ENCODE measurements around the gene GDPD2. TPM values are rescaled to one million over a fixed set of nuclear protein-coding genes. Genes with fewer than 3 reads are reported as not detected.

GDPD2 gene
- total RNA-seq, 1 experiment from 2014 or later: 0.04 TPM

- Histone ChIP-seq H3K4me1 (ENCODE audit: insufficient read depth, low read length) (peaks cover 33% of the 10 kb centered on the region), H3K4me3 (ENCODE audit: low read length) (peak overlapping the region; percentile 98), H3K9me3 (ENCODE audit: low read length) (no peaks in the 10 kb centered on the region), H3K9ac (ENCODE audit: low read length) (peak overlapping the region; percentile 96), H3K27ac (ENCODE audit: low read length) (peak overlapping the region; percentile 89), H3K36me3 (ENCODE audit: low read depth, low read length) (no peaks in the 10 kb centered on the region; the same call in none of the 2 replicates), H3K4me2 (ENCODE audit: low read length) (peak overlapping the region; percentile 83), H3F3A (ENCODE audit: low read length, unreplicated experiment) (no peaks in the 10 kb centered on the region), H2AFZ (ENCODE audit: low read length) (peak overlapping the region; percentile 85; the same call in 1 of the 2 replicates), H3K27me3 (ENCODE audit: low read length) (no peaks in the 10 kb centered on the region), H3K9me2 (replicated peaks; ENCODE audit: low read length) (no peaks in the 10 kb centered on the region), H4K20me1 (ENCODE audit: low read length) (peaks cover 8% of the 10 kb centered on the region; the same call in 1 of the 2 replicates), H3K79me2 (ENCODE audit: low read length) (peaks cover 64% of the 10 kb centered on the region)
- ChIA-PET POLR2A (ENCODE audit: unreplicated experiment) (interaction anchor here (1.0 kb wide), 1 partner anchor 20 kb away, joined by 4 read pairs; no protein-coding TSS in a partner anchor), CTCF (interaction anchor here (0.6 to 1.0 kb wide), 5 partner anchors 33 to 323 kb away, joined by 3 to 4 read pairs (median 3); partner anchors contain the start of genes GDPD2 and IGBP1)
- DNase-seq (no peak), ATAC-seq (no peak)
- TF ChIP-seq CTCF (conservative IDR thresholded peaks at IDR 0.05; ENCODE audit: low read depth, low read length) (no peak), EZH2phosphoT487 (IDR thresholded peaks at IDR 0.05; ENCODE audit: borderline replicate concordance, low read length) (no peak), EZH2 (IDR thresholded peaks at IDR 0.05; ENCODE audit: low read length, unreplicated experiment) (no peak)
- intact Hi-C loops (cut with micrococcal nuclease): no loop called here
- BruUV-seq (replicated peaks): no TSS peak
Observed at GRCh38 chrX:70456256-70456655, 33.1 kb downstream of the GDPD2 start.

- DNase-seq (no peak), ATAC-seq (no peak)
- Histone ChIP-seq H3F3A (ENCODE audit: low read length, unreplicated experiment) (no peaks in the 10 kb centered on the region), H3K9me3 (ENCODE audit: low read length) (no peaks in the 10 kb centered on the region), H3K4me1 (ENCODE audit: insufficient read depth, low read length) (peaks cover 13% of the 10 kb centered on the region), H3K4me2 (ENCODE audit: low read length) (no peak overlapping the region), H3K27me3 (ENCODE audit: low read length) (no peaks in the 10 kb centered on the region), H3K9me2 (replicated peaks; ENCODE audit: low read length) (no peaks in the 10 kb centered on the region), H3K79me2 (ENCODE audit: low read length) (peaks cover 76% of the 10 kb centered on the region), H3K9ac (ENCODE audit: low read length) (no peak overlapping the region), H3K36me3 (ENCODE audit: low read depth, low read length) (no peaks in the 10 kb centered on the region; the same call in none of the 2 replicates), H3K4me3 (ENCODE audit: low read length) (no peak overlapping the region), H4K20me1 (ENCODE audit: low read length) (peaks cover 8% of the 10 kb centered on the region; the same call in 1 of the 2 replicates), H2AFZ (ENCODE audit: low read length) (no peak overlapping the region), H3K27ac (ENCODE audit: low read length) (no peak overlapping the region)
- ChIA-PET POLR2A (ENCODE audit: unreplicated experiment) (no interaction called here), CTCF (no interaction called here)
- no peak for TF ChIP-seq CTCF (conservative IDR thresholded peaks at IDR 0.05; ENCODE audit: low read depth, low read length)
- TF ChIP-seq EZH2phosphoT487 (IDR thresholded peaks at IDR 0.05; ENCODE audit: borderline replicate concordance, low read length): no peak
- TF ChIP-seq EZH2 (IDR thresholded peaks at IDR 0.05; ENCODE audit: low read length, unreplicated experiment): no peak
- intact Hi-C loops (cut with micrococcal nuclease): no loop called here
- BruUV-seq (replicated peaks): no TSS peak
Observed at GRCh38 chrX:70461026-70461425, 37.9 kb downstream of the GDPD2 start.

- intact Hi-C loops (cut with micrococcal nuclease): no loop called here
- Histone ChIP-seq H3K9me3 (ENCODE audit: low read length) (no peaks in the 10 kb centered on the region), H3K79me2 (ENCODE audit: low read length) (peaks cover 52% of the 10 kb centered on the region), H3K27ac (ENCODE audit: low read length) (no peak overlapping the region), H3K27me3 (ENCODE audit: low read length) (no peaks in the 10 kb centered on the region), H3K36me3 (ENCODE audit: low read depth, low read length) (no peaks in the 10 kb centered on the region; the same call in none of the 2 replicates), H3K4me1 (ENCODE audit: insufficient read depth, low read length) (no peaks in the 10 kb centered on the region), H3K9ac (ENCODE audit: low read length) (no peak overlapping the region), H3K4me2 (ENCODE audit: low read length) (no peak overlapping the region), H3F3A (ENCODE audit: low read length, unreplicated experiment) (no peaks in the 10 kb centered on the region), H4K20me1 (ENCODE audit: low read length) (no peaks in the 10 kb centered on the region), H2AFZ (ENCODE audit: low read length) (no peak overlapping the region), H3K9me2 (replicated peaks; ENCODE audit: low read length) (no peaks in the 10 kb centered on the region), H3K4me3 (ENCODE audit: low read length) (no peak overlapping the region)
- DNase-seq: no peak
- ATAC-seq: no peak
- ChIA-PET POLR2A (ENCODE audit: unreplicated experiment) (no interaction called here), CTCF (no interaction called here)
- TF ChIP-seq EZH2phosphoT487 (IDR thresholded peaks at IDR 0.05; ENCODE audit: borderline replicate concordance, low read length) (no peak), EZH2 (IDR thresholded peaks at IDR 0.05; ENCODE audit: low read length, unreplicated experiment) (no peak), CTCF (conservative IDR thresholded peaks at IDR 0.05; ENCODE audit: low read depth, low read length) (no peak)
- BruUV-seq (replicated peaks): no TSS peak
Observed at GRCh38 chrX:70464051-70464450, 40.9 kb downstream of the GDPD2 start.
